ENCODE results near the gene ANKRD11.

DNA sequence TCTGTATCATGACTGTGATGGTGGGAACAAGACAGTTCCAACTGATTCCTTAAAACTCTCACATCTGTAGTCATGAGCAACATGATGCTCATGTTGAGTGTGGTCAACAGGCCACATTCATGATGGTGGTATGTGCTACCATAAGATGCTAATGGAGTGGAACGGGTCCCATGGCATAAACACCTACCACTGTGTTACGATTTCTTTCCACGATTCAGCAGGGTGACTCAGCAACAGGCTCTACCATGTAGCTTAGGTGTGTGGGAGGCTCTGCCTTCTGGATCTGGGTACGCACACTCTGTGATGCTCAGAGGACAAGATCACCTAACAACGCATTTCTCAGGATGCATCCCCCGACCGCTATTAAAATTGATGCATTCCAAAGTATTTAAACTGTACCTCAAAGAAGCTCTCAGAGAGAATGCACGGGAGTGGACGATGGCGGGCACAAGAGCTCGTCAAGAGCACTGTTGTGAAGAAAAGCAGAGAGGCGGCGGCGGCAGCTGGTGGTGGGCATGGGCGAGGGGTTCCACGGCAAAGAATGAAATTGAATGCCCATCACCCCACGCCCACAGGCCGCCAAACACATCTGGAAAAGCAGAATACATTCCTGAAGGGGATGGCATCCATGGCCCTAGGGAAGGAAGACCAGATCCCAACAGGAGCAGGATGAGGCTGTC is 139.5 kb downstream of the ANKRD11 start:
- no peak for TF ChIP-seq POLR2A (IDR thresholded peaks at IDR 0.05)
- TF ChIP-seq, protein P1, sequence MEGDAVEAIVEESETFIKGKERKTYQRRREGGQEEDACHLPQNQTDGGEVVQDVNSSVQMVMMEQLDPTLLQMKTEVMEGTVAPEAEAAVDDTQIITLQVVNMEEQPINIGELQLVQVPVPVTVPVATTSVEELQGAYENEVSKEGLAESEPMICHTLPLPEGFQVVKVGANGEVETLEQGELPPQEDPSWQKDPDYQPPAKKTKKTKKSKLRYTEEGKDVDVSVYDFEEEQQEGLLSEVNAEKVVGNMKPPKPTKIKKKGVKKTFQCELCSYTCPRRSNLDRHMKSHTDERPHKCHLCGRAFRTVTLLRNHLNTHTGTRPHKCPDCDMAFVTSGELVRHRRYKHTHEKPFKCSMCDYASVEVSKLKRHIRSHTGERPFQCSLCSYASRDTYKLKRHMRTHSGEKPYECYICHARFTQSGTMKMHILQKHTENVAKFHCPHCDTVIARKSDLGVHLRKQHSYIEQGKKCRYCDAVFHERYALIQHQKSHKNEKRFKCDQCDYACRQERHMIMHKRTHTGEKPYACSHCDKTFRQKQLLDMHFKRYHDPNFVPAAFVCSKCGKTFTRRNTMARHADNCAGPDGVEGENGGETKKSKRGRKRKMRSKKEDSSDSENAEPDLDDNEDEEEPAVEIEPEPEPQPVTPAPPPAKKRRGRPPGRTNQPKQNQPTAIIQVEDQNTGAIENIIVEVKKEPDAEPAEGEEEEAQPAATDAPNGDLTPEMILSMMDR (IDR thresholded peaks at IDR 0.05): no peak
